Endothelial cell (in vitro differentiated cells): ENCODE measurements around the gene UPB1. TPM values are rescaled to one million over a fixed set of nuclear protein-coding genes. Genes with fewer than 3 reads are reported as not detected.

Experiments used
- DNase-seq: peaks from one replicate; pipeline ENCODE4 v3.0.0; 2021; ENCODE audit warnings: low spot score
- H3K27ac Mint-ChIP-seq: one replicate; pipeline ENCODE4 v1.8.0; 2021; ENCODE audit warnings: mixed read lengths, inconsistent platforms; ENCODE audit not compliant: unreplicated experiment
- H3K27me3 Mint-ChIP-seq: one replicate; pipeline ENCODE4 v1.8.0; 2021; ENCODE audit warnings: mild to moderate bottlenecking, moderate library complexity, mixed read lengths, inconsistent platforms; ENCODE audit not compliant: unreplicated experiment
- H3K36me3 Mint-ChIP-seq: one replicate; pipeline ENCODE4 v1.8.0; 2021; ENCODE audit warnings: mild to moderate bottlenecking, low read depth, mixed read lengths, inconsistent platforms; ENCODE audit not compliant: unreplicated experiment
- H3K4me1 Mint-ChIP-seq: one replicate; pipeline ENCODE4 v1.8.0; 2021; ENCODE audit warnings: mild to moderate bottlenecking, mixed read lengths, inconsistent platforms; ENCODE audit not compliant: unreplicated experiment
- H3K4me3 Mint-ChIP-seq: one replicate; pipeline ENCODE4 v1.8.0; 2021; ENCODE audit warnings: mild to moderate bottlenecking, mixed read lengths, inconsistent platforms; ENCODE audit not compliant: unreplicated experiment
- H3K9me3 Mint-ChIP-seq: one replicate; pipeline ENCODE4 v1.8.0; 2021; ENCODE audit warnings: mixed read lengths, inconsistent platforms; ENCODE audit not compliant: unreplicated experiment
- total RNA-seq: library from RNA; stranded (reverse); fragmentation: NEBNext Ultra II Directional; extraction: Animal tissue kit (Norgen Biotek cat#: 25700); gene quantifications from one replicate; pipeline ENCODE4 v1.2.1, GENCODE V29; 2021; ENCODE audit not compliant: unreplicated experiment
- TF ChIP-seq, protein P1 (sequence below): fragments of 200-600 bp; sonication (generic); IDR thresholded peaks from one replicate; pipeline ENCODE4 v1.5.0; 2021; ENCODE audit warnings: antibody characterized with exemption; ENCODE audit not compliant: unreplicated experiment

UPB1 gene
- total RNA-seq, 1 donor from 2014 or later: 0.13 TPM

DNA sequence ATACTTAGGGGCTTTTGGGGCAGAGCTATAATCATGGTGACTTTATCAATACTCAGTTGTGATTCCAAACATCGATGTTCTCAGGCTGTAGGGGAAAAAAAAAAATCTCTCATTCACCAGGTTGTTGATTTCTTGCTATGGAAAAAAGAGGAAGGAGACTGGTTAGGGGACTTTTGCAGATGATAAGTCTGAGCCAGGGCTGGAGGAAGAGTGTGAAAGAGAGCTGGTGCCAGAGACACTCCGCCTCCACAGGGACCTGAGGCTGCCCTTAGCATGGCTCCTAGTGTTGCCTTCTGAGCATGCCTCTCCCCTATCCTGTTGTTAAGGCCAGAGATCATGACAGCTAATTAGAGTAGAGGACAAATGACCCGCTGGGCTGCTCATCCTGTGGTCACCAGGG is 16.9 kb downstream of the UPB1 start:
- Mint-ChIP-seq H3K36me3 (no peaks in the 10 kb centered on the region), H3K27me3 (no peaks in the 10 kb centered on the region), H3K4me3 (no peak overlapping the region), H3K4me1 (peaks cover 23% of the 10 kb centered on the region), H3K27ac (no peak overlapping the region), H3K9me3 (no peaks in the 10 kb centered on the region)
- no peak for DNase-seq
- TF ChIP-seq, protein P1, sequence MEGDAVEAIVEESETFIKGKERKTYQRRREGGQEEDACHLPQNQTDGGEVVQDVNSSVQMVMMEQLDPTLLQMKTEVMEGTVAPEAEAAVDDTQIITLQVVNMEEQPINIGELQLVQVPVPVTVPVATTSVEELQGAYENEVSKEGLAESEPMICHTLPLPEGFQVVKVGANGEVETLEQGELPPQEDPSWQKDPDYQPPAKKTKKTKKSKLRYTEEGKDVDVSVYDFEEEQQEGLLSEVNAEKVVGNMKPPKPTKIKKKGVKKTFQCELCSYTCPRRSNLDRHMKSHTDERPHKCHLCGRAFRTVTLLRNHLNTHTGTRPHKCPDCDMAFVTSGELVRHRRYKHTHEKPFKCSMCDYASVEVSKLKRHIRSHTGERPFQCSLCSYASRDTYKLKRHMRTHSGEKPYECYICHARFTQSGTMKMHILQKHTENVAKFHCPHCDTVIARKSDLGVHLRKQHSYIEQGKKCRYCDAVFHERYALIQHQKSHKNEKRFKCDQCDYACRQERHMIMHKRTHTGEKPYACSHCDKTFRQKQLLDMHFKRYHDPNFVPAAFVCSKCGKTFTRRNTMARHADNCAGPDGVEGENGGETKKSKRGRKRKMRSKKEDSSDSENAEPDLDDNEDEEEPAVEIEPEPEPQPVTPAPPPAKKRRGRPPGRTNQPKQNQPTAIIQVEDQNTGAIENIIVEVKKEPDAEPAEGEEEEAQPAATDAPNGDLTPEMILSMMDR: no peak

DNA sequence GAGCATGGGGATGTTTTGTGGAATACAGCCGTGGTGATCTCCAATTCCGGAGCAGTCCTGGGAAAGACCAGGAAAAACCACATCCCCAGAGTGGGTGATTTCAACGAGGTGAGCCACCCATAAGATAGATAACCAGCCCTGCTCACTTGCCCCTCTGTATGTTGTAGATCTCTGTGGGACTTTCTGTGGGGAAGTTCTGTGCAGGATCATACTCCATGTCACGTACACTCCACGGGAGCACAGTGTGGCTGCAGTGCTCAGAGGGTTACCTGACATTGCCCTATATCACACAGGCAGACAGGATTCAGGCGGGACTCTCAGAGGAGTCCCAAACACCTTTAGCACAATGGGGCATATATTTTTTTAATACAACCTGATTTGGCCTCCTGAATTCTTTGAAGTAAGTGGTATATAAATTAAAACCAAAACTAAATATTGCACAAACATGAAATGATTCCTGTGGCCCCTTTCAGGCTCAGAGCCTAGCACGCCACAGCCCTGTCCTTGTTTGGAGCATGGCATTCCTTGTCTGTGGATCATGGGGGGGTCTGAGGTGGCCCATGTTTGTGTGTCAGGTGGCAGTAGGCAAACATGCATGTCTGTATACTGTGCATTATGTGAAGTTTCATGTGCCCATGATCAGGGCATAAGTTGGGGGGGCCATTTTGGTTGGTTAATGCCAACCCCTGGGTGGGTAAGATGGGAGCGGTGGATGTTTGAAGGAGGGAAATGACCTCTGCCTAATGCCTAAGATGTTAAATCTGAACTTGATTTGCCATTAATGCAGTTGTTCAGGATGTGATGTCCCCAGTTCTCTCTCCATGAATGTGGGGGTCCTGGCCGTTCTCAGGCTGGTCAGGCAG is 18.5 kb downstream of the UPB1 start:
- Mint-ChIP-seq H3K27me3 (no peaks in the 10 kb centered on the region), H3K4me1 (peaks cover 11% of the 10 kb centered on the region), H3K27ac (no peak overlapping the region), H3K9me3 (no peaks in the 10 kb centered on the region), H3K36me3 (no peaks in the 10 kb centered on the region), H3K4me3 (no peak overlapping the region)
- TF ChIP-seq, protein P1: no peak
- DNase-seq: no peak

DNA sequence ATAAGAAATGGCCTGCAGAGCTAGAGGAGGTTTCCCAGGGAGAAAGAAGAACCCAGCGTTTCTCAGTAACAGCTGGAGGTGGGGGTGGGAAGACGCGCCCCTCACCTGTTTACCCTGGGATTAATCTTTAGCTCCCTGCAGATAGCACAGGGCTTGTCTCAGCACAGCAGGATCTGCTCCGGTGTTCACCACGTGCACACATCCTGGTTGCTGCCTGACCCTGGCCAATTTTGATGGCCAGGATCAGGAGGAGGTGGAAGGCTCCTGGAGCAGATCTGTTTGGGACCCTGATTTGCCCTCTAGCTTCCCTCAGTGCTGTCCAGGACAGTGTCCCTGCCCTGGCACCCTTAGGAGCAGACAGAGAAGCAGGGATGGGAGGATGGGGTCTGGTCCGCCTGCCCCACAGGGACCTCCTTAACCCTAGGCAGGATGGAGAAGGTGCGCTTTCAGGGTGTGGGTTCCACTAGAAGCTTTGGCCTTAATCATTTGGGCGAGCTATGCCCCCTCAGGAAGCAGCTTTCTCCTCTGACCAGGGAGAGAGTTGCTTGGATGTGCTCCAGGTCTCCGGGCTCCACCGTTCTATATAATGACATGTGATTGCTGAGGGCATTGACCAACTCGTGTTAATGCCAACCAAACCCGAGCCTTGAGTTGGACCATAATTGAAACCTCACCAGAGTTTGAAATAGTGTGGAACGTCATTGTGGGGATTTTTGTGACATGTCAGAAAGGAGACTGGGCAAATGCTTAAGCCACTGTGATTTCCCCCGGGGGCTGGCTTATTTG is 19.3 kb downstream of the UPB1 start:
- Mint-ChIP-seq H3K4me3 (no peak overlapping the region), H3K36me3 (no peaks in the 10 kb centered on the region), H3K27me3 (no peaks in the 10 kb centered on the region), H3K27ac (no peak overlapping the region), H3K9me3 (no peaks in the 10 kb centered on the region), H3K4me1 (peaks cover 7% of the 10 kb centered on the region)
- TF ChIP-seq, protein P1: no peak
- no peak for DNase-seq

GRCh38 chr22:24515027-24515338 is 19.9 kb downstream of the UPB1 start:
- TF ChIP-seq, protein P1: no peak
- Mint-ChIP-seq H3K4me3 (no peak overlapping the region), H3K36me3 (no peaks in the 10 kb centered on the region), H3K9me3 (no peaks in the 10 kb centered on the region), H3K27me3 (no peaks in the 10 kb centered on the region), H3K27ac (no peak overlapping the region), H3K4me1 (peaks cover 7% of the 10 kb centered on the region)
- DNase-seq: no peak

DNA sequence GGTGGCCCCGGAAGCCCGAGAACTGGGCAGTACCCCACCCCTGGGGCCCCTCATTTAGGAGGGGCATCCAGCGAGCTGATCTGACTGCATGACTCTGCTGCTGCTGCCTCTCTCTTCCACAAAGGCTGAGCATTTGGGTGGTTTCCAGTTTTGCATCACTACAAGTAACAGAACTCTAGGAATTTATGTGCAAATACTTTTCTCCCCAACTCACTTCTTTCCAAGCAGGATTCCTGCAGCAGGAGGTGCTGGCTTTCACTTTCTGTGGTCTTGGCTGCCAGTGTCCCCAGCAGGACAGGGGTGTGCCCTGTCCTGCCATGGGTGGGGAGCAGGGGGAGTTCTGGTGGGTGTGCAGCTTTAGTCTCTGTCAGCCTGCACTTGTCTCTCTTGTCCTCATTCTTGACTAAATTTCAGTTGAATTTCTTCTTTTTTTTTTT is 21.2 kb downstream of the UPB1 start:
- H3K27ac Mint-ChIP-seq: no peak overlapping the region
- DNase-seq: no peak
- no peaks in the 10 kb centered on the region for H3K36me3 Mint-ChIP-seq
- peaks cover 1% of the 10 kb centered on the region for H3K27me3 Mint-ChIP-seq
- no peak overlapping the region for H3K4me3 Mint-ChIP-seq
- peaks cover 2% of the 10 kb centered on the region for H3K4me1 Mint-ChIP-seq
- H3K9me3 Mint-ChIP-seq: no peaks in the 10 kb centered on the region
- TF ChIP-seq, protein P1: no peak
